T47D (cell line): ENCODE measurements around the gene CLDN11.

Experiments used
- DNase-seq, 2 experiments: peaks; one replicate each; pipeline versions ENCODE4 v3.0.0 to v3.0.0-alpha.2; 2011 to 2012; ENCODE audit warnings: low read depth in 1 of 2, low spot score in 1 of 2
- JUND ChIP-seq: IDR thresholded peaks from 2 replicates; pipeline ENCODE4 v1.6.1; 2012; ENCODE audit warnings: low read depth
- in situ Hi-C: cut with HindIII; loops from 2 replicates; pipeline ENCODE4 v1.10.0; 2016; ENCODE audit warnings: low sequenced_read_pairs, low pct_unique_long_range_greater_than_20kb

CLDN11 gene

DNA sequence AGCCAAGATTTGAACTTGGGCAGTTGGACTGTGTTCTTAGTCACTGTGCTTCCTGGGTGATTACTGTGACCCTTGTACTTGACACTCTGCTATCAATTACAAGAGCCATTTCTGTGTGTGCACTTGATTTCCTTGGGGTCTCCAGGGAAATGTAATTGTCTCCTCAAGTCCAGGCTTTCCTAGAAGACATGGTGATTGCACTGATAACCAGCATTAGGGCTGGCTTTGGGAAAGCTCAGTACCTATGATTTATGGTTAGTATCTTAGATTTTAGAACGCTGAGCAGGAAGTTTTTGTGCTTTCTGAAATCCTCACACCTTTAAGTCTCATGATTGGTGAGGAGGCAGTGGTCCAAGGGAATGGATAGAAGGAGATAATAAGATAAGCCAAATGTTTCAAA, 1.6 kb upstream of the CLDN11 start:
- in situ Hi-C loops: no loop called here
- TF ChIP-seq JUND: no peak
- no peak for DNase-seq

DNA sequence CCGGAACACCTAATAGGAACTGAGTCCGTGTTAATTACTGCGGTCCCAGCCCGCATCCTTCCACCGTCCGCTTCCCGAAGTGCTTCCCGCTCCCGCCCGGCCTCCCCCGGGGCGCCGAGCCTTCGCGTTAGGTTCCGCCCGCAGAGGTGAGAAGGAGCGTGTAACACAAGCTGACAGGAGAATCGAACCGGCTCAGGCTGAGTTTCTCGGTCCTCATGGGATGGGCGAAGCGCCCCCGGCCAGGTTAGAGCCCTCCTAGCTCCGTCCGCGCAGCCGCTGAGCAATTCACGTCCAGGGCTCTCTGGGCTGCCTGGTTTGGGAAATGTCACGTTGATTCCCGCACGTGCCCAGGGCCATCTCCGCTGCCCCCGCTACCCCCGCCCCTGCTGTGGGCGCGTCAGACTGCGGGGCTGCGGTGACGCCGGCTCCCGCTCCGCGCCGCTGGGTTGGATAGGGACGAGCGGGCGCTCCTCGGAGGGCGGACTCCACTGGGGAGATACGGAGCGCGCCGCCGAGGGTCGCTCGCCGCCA, 954 bp downstream of the CLDN11 start:
- DNase-seq: no peak
- in situ Hi-C loops: no loop called here
- no peak for TF ChIP-seq JUND

DNA sequence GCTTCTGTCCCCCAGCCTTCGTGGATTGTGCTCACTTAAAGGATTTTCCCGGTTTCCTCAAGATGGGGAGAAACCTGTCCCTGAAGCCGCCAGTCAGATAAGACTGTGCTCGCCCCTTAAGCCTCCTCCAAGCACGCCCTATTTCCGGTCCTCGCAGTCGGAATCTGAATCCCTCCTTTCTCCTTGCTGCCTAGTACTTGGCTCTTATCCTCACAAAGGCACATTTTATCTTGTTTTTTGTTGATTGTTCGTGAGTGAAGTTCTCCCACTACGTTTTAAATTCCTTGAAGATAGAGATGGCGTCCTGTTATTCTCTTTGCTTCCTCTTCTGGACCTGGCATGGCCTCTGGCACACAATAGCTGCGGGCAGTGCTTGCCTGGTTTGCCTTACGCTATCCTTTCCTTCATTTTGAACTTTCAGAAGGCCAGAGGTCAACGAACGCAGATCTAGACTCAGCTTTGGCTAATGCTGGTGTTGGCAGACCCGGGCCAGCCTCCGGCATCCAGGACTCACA, 1.7 kb downstream of the CLDN11 start:
- no peak for TF ChIP-seq JUND
- in situ Hi-C loops: no loop called here
- no peak for DNase-seq

DNA sequence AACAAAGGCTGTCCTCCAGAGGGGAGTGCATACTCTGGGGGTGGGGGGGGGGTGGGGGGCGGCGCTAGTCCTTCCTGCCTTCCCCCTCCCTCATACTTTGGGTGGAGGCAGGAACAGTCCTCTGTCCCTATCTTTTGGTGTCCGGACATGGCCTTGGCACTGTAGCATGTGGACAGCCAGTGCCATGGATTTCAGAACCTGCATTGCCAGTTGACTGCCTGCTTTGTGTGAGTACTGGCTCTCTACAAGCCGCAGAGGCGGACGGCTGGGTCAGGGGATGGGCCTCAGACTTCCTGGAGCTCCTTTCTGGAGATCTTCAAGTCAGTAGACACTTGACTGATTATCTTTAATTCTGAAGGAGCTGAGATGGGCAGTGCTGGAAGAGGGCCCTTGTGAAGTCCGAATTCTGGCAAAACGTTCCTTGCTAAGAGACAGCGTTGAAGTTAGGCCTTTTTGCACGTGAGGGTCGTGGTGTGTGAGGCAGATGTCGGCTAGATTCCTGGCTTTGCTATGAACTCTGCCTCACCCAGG, 2.5 kb downstream of the CLDN11 start:
- no peak for DNase-seq
- in situ Hi-C loops: no loop called here
- no peak for TF ChIP-seq JUND

DNA sequence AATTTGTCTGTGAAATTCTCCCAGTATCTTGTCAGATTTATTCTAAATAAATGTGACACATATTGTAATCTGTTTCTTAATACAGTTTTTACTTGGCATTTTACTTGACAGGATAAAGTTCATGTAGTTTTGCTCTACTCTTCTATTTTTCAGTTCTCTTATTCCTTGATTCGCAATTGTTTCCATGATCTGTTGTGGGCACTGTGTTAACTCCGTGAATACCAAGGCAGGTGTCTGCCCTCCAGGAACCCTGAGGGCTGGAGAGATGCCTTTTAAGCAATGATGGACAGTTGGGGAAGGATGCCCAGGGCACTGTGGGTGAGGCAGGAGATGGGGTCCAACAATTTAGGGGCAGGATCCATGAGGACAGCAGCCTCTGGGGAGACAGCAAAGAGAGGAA, 3.1 kb downstream of the CLDN11 start:
- in situ Hi-C loops: no loop called here
- no peak for DNase-seq

DNA sequence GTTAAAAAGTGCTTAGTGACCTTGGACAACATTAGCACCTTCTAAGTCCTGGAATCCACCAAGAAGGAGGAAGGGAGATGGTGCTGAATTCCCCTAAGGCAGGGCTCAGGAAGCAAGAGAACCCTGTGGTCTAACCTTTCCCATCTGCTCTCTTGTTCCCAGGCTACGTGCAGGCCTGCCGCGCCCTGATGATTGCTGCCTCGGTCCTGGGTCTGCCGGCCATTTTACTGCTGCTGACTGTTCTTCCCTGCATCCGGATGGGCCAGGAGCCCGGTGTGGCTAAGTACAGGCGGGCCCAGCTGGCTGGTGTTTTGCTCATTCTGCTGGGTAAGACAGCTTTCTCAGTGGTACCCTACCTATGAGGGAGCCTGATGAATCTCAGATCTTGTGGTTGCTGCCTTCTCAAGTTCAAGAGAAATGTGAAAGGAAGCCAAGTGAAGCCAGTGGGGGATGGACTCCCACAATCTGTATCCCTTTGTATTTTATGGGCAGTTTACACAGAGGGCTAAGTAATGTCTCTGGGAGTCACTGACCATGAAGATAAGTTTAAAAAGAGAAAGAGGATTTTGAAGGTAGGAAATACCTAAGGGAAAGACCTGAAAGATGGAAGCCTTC, 4.4 kb downstream of the CLDN11 start:
- DNase-seq: no peak
- in situ Hi-C loops: no loop called here
- TF ChIP-seq JUND: no peak

More for the DNA sequence above, 3.1 kb downstream of the CLDN11 start:
- no peak for TF ChIP-seq JUND

DNA sequence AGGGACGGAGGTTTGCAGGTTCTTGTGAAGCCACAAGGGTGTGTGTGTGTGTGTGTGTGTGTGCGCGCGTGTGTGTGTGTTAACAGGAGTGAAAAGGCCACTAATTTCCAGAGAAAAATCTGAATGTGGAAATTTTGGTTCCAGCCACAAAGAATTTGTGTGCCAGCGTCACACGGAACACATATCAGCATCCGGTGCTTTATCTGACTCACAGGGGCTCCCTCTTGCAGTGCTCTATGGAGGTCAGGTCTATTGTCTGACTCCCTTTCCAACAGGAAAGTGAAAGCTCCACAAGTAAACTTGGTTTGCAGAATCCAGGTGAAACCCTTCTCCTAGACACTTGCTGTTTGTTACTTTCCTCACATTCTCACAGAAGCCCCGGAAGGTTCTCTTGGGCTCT, 6.2 kb downstream of the CLDN11 start:
- no peak for TF ChIP-seq JUND
- in situ Hi-C loops: no loop called here
- no peak for DNase-seq

DNA sequence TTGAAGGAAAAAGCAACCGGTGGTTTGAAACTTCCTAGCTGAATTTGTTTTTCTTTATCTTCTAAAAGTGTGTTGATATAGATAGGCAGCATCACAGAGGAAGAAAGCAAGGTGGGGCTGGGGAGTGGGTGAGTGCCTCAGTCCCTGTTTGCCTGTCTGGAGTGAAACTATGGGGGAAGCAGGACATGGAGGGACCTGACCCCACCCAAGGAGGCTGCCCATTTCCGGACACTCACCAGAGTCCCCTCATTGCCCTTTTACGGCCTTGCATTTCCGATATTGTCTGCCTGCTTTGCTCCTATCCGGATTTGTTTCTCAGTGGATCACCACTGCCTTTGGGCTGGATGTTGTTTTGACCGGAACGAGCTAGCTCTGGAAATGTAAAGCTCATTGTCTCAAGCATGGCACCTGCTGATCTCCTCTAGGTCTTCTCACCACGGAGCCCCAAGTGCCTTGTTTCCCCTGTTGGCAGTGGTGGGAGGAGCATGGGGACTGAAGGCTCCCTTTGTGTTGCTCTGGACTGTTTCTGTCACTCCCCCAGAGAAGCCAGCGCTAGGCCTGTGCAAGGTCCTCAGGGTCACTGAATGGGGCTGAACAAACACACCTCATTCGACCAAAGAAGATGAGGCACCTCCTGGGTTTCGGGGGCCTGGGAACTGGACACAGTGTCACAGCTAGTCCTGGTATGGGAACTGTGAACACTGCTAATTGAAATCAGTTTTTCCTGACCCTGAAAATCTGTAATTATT, 7.0 kb downstream of the CLDN11 start:
- in situ Hi-C loops: no loop called here
- no peak for DNase-seq
- no peak for TF ChIP-seq JUND

DNA sequence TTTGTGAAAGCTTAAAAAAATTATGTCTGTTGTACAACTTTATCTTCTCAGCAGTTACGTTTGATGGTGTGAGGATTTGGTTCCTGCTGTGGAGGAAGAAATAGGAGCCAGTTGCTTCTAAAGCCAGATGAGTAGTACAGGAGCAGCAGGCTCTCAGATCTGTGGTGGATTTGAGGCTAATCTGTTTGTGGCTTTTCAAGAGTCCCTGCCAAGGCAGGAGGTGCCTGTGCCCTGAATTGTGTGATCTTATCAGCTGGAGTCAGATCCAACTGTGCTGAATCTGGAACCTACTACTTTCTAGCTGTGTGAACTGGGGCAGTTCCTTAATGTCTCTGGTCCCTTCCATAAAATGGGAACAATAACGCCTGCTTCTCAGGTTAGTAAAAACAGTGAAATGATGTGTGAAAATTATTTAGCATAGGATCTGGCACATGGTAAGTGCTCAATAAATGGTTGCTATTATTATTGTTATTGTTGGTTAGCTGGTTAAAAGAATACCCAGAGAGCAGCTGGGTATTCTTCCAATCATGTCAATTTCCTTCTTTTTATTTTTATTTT, 7.7 kb downstream of the CLDN11 start:
- DNase-seq: peak in 1 of 2 experiments; percentile 35
- no peak for TF ChIP-seq JUND
- in situ Hi-C loops: no loop called here

DNA sequence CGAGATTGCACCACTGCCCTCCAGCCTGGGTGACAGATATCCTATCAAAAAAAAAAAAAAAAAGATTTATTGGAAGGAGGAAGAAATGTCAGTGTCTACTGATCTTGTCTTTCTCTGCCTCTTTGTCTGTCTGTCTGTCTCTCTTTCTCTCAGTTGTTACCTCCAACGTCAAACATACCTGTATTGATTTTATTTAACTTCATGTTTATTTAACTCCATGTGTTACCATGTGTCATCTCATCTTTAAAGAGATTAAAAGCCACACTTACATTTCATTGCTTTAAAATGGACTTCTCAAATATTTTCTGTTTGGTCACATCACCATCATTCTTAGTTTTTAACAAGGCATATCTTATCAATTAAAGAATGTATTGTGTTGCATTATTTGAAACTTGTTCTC, 9.4 kb downstream of the CLDN11 start:
- TF ChIP-seq JUND: no peak
- no peak for DNase-seq
- in situ Hi-C loops: no loop called here

DNA sequence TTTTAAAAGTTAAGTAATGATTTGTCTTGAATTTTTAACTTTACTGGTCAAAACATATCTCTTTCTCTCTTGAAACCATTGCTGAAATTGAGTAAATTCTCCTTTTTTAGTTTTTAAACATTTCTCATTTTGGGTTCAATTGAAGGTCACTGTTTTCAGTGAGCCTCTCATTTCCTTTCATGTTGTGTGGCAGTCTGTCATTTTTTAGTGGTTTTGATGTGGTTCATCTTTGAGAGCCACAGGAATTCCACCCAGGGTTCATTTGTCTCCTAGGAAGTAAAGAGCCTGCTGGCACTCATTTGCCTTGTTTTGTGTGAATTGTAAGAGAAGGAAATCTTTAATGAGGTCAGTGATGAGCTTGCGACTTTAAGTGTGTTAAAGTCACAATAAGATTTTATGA, 10.4 kb downstream of the CLDN11 start:
- no peak for TF ChIP-seq JUND
- no peak for DNase-seq
- in situ Hi-C loops: no loop called here

DNA sequence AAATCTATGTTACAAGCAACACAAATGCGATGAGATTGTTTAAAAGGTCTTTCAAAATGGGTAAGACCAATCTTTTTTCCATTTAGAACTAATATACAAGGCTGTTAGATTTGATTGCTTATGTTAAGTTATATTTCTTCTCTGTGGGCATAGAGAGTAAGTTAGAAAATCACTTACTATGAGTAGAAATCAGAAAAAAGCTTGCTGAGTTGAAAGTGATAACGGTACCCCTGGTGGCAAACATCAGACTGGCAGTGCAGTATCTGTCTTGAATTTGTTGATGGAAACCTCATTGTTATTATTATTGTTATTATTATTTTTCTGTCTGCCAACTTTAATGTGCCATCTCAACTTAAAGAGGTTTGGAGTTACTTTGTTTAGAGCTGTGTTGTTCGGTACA, 12.4 kb downstream of the CLDN11 start:
- no peak for TF ChIP-seq JUND
- DNase-seq: no peak
- in situ Hi-C loops: no loop called here

DNA sequence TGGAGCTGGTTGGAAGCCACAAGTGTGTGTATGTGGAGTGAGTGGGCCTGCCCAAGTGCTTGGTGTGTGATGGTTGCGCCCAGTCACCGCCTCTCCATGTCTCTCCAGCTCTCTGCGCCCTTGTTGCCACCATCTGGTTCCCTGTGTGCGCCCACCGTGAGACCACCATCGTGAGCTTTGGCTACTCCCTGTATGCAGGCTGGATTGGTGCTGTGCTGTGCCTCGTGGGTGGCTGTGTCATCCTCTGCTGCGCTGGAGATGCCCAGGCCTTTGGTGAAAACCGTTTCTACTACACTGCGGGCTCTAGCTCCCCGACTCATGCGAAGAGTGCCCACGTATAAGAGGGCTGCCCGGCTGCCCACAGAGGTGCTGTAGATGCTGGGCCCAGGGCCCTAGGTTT, 13.7 kb downstream of the CLDN11 start:
- DNase-seq: no peak
- TF ChIP-seq JUND: no peak
- in situ Hi-C loops: no loop called here
